HS-27A (cell line): ENCODE data around the gene TNFAIP3.
"Not testable (repeated sequence)": the region's sequence is repeated elsewhere in the genome, so short reads cannot be mapped to it uniquely, and the experiment has no call there.

Source experiments
- DNase-seq: peaks from one replicate; pipeline ENCODE4 v3.0.0-alpha.2; 2012; ENCODE audit warnings: low read depth, missing footprints

TNFAIP3 gene

DNA sequence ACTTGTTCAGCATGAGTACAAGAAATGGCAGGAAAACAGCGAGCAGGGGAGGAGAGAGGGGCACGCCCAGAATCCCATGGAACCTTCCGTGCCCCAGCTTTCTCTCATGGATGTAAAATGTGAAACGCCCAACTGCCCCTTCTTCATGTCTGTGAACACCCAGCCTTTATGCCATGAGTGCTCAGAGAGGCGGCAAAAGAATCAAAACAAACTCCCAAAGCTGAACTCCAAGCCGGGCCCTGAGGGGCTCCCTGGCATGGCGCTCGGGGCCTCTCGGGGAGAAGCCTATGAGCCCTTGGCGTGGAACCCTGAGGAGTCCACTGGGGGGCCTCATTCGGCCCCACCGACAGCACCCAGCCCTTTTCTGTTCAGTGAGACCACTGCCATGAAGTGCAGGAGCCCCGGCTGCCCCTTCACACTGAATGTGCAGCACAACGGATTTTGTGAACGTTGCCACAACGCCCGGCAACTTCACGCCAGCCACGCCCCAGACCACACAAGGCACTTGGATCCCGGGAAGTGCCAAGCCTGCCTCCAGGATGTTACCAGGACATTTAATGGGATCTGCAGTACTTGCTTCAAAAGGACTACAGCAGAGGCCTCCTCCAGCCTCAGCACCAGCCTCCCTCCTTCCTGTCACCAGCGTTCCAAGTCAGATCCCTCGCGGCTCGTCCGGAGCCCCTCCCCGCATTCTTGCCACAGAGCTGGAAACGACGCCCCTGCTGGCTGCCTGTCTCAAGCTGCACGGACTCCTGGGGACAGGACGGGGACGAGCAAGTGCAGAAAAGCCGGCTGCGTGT, 11.6 kb downstream of the TNFAIP3 start:
- no peak for DNase-seq

DNA sequence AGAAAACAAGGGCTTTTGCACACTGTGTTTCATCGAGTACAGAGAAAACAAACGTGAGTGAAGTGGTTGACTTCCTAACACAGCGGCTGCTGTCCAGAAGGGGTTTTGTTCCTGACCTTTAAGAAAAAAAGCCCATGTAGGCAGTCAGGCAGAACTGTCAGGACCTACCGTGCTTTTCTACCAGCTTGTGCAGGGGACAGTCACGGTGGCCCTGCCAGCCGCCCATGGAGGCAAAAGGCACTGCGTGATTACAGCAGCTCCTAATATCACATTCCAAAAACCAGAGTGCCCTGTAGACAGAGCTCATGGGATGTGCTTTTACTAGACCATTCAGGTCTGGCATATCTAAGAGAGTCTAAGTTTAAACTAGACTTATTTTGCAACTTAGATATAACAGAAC, 12.2 kb downstream of the TNFAIP3 start:
- no peak for DNase-seq

DNA sequence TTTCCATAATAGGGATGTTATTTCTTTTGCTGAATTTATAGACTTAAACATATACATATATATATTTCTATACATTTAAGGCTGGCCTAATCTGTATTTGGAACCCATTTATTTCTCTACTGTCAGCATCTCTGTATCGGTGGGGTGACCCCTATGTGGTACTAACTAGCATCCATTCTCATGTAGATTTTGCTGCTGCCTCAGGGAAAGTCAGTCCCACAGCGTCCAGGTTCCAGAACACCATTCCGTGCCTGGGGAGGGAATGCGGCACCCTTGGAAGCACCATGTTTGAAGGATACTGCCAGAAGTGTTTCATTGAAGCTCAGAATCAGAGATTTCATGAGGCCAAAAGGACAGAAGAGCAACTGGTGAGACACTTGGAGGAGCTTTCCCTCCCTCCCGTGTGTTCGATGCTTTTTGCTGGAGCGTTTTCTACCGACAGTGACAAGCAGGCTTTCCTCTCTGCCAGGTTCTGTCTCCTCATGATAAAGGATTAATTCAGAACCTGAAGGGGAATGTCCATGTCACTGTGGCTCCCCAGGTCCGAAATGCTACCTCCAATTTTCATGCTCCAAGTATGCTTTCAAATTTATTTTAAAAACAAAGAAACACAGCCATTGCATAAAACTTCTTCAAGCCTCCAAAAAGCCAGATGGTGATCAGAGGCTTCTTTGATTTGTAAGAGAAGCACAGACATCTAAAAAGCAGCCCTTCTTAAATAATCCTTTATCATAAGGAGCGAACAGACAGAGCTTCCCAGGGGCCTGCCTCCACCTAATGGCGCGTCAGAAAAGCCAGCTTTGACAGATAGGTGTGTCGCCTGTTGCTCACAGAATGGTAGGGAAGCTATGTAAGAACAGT, 13.1 kb downstream of the TNFAIP3 start:
- DNase-seq = no peak

DNA sequence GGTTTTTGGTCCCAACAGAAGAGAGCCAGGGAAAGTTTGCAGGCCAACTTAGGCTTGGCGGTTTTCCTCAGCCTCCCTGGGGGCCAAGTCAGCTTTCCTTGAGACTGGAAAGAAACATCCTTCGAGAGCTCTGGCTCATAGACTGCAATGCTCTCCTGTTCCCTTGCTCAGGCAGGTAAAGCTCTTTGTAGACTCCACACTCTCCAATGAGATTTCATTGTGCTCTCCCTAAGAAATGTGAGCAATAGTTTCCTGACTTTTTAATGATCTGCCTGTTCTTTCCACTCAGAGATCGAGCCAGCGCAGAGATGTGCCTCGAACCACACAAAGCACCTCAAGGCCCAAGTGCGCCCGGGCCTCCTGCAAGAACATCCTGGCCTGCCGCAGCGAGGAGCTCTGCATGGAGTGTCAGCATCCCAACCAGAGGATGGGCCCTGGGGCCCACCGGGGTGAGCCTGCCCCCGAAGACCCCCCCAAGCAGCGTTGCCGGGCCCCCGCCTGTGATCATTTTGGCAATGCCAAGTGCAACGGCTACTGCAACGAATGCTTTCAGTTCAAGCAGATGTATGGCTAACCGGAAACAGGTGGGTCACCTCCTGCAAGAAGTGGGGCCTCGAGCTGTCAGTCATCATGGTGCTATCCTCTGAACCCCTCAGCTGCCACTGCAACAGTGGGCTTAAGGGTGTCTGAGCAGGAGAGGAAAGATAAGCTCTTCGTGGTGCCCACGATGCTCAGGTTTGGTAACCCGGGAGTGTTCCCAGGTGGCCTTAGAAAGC, 13.9 kb downstream of the TNFAIP3 start:
- DNase-seq = no peak

DNA sequence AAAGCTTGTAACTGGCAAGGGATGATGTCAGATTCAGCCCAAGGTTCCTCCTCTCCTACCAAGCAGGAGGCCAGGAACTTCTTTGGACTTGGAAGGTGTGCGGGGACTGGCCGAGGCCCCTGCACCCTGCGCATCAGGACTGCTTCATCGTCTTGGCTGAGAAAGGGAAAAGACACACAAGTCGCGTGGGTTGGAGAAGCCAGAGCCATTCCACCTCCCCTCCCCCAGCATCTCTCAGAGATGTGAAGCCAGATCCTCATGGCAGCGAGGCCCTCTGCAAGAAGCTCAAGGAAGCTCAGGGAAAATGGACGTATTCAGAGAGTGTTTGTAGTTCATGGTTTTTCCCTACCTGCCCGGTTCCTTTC, 14.4 kb downstream of the TNFAIP3 start:
- no peak for DNase-seq

DNA sequence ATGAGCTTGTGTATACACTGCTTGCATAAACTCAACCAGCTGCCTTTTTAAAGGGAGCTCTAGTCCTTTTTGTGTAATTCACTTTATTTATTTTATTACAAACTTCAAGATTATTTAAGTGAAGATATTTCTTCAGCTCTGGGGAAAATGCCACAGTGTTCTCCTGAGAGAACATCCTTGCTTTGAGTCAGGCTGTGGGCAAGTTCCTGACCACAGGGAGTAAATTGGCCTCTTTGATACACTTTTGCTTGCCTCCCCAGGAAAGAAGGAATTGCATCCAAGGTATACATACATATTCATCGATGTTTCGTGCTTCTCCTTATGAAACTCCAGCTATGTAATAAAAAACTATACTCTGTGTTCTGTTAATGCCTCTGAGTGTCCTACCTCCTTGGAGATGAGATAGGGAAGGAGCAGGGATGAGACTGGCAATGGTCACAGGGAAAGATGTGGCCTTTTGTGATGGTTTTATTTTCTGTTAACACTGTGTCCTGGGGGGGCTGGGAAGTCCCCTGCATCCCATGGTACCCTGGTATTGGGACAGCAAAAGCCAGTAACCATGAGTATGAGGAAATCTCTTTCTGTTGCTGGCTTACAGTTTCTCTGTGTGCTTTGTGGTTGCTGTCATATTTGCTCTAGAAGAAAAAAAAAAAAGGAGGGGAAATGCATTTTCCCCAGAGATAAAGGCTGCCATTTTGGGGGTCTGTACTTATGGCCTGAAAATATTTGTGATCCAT, 15.3 kb downstream of the TNFAIP3 start:
- no peak for DNase-seq

DNA sequence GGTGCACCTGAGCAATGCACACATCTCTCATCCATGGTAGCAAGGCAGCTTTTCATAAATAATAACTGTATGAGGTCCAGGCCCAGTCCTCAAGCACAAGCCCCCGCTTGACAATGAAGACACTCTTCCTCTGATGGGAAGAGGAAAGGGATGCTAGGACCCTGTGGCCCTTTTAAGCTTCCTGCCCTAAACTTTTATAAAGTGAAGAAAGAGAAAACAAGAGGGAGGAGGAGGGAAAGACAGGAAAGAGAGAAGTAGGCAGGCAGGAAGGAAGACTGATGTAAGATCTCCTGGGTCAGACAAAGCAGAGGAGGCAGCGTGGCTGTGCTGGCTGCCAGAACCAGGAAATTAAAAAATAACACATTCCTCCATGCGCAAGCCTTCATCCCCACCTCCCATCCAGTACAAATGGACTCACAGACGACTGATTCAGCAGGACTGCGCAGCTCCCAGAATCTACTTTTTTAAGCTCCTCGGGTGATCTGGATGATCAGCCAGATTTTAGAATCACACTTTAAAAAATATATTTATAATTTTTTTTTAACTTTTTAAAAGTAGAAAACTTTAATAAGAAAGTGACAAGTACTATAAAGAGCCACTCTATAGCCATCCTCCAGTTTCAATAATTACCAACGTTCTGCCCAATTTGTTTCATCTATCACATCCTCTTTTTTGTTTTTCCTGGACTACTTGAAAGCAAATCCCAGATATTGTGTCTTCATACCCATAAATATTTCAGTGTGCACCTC, 16.5 kb downstream of the TNFAIP3 start:
- no peak for DNase-seq

DNA sequence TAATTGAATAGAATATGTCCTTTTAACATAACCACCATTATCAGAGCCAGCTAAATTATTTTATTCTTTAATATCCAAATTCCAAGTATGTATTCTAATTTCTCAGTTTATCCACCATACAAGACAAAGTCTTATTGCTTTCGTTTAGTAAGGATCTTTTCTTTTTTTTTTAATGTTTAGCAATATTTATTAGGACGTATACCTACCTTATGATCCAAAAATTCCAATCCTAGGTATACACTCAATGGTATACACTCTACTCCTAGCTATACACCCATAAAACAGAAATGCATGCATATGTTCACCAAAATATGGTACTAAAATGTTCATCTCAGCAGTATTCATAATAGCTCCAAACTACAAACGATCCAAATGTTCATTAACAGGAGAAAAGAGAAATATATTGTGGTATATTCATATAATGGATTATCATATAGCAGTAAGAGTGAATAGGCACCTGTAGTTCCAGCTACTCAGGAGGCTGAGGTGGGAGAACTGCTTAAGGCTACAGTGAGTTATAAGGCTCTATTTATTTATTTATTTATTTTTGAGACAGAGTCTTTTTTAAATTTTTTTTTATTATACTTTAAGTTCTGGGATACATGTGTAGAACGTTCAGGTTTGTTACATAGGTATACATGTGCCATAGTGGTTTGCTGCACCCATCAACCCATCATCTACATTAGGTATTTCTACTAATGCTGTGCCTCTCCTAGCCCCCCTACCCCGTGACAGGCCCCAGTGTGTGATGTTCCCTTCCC, 17.3 kb downstream of the TNFAIP3 start:
- no peak for DNase-seq

DNA sequence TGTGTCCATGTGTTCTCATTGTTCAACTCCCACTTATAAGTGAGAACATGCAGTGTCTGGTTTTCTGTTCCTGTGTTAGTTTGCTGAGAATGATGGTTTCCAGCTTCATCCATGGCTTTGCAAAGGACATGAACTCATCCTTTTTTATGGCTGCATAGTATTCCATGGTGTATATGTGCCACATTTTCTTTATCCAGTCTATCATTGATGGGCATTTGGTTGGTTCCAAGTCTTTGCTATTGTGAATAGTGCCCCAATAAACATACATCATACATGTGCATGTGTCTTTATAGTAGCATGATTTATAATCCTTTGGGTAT, 17.8 kb downstream of the TNFAIP3 start:
- not testable (repeated sequence) for DNase-seq

DNA sequence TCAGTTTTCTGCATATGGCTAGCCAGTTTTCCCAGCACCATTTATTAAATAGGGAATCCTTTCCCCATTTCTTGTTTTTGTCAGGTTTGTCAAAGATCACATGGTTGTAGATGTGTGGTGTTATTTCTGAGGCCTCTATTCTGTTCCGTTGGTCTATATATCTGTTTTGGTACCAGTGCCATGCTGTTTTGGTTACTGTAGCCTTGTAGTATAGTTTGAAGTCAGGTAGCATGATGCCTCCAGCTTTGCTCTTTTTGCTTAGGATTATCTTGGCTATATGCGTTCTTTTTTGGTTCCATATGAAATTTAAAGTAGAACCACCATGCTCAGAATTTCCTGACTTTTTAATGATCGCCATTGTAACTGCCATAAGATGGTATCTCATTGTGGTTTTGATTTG, 19.2 kb downstream of the TNFAIP3 start:
- not testable (repeated sequence) for DNase-seq

DNA sequence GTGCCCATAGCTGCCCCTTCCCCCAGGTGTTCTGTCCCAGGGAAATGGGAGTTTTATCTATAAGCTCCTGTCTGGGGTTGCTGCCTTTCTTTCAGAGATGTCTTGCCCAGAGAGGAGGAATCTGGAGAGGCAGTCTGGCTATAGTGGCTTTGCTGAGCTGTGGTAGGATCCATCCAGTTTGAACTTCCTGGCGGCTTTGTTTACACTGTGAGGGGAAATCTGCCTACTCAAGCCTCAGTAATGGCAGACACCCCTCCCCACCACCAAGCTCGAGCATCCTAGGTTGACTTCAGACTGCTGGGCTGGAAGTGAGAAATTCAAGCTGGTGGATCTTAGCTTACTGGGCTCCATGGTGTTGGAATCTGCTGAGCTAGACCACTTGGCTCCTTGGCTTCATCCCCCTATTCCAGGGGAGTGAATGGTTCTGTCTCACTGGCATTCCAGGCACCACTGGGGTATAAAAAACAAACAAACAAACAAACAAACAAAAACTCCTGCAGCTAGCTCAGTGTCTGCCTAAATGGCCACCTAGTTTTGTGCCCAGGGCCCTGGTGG, 24.0 kb downstream of the TNFAIP3 start:
- DNase-seq = no peak

DNA sequence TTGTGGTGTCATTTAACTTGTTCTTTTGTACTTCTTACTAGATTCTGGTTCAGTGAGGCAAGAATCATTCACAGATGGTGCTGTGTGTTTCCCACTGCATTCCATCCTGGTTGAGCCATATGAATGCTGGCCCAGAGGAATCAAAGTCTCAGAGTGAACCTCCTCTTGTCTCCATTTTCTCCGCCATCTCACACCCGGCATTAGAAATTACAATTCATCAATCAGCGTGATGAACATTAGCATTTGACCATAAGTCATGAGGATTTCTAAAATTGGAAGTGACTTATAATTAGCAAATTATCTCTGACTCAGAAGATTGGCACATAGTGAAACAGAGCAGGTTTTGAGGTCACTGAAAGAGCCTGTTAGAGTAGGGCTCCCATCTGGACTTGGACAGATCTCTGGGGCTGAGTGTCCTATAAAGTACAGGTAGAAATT, 25.2 kb downstream of the TNFAIP3 start:
- DNase-seq = no peak

DNA sequence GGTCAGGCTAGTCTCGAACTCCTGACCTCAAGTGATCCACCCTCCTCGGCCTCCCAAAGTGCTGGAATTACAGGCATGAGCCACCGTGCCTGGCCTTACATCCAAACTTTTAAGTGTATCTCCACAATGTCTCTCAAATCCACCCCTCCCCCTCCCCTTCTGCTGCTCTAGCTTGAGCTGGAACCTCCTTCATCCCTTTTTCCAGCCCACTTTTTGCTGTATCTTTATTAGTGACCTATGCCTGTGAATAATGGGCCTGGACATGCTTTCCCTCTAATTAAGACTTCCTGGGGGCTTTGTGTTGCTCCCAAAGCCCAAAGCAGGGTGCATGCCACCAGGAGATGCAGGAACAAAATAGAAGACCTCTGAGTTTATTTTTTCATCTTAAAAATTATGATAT, 26.1 kb downstream of the TNFAIP3 start:
- no peak for DNase-seq

DNA sequence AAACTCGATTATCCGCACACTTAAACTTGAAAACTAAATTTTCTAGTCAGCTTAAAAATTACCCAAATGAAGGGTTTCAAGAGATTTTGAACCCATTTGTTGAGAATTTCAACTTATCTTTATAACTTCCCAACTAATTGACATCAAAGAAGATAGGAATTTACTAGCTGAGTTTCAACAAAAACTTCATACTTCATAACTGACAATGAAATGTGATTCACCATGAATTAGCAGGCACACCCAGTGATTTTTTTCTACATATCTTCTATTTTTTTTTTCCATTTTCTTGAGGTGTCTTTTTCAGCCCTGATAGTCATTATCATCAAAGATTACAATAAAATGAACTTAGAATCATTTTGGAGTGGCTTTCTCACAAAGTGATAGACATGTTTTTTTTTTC, 26.7 kb downstream of the TNFAIP3 start:
- DNase-seq = no peak

DNA sequence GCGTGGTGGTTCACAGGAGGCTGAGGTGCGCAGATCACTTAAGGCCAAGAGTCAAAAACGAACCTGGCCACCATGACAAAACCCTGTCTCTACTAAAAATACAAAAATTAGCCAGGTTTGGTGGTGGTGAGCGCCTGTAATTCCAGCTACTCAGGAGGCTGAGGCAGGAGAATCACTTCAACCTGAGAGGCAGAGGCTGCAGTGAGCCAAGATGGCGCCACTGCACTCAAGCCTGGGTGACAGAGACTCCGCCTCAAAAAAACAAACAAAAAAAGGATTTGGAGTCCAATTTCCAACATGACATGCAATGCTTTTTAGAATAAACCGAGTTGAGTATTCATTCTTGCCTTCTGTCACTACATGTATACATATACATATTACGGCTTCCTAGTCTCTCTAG, 27.3 kb downstream of the TNFAIP3 start:
- not testable (repeated sequence) for DNase-seq

DNA sequence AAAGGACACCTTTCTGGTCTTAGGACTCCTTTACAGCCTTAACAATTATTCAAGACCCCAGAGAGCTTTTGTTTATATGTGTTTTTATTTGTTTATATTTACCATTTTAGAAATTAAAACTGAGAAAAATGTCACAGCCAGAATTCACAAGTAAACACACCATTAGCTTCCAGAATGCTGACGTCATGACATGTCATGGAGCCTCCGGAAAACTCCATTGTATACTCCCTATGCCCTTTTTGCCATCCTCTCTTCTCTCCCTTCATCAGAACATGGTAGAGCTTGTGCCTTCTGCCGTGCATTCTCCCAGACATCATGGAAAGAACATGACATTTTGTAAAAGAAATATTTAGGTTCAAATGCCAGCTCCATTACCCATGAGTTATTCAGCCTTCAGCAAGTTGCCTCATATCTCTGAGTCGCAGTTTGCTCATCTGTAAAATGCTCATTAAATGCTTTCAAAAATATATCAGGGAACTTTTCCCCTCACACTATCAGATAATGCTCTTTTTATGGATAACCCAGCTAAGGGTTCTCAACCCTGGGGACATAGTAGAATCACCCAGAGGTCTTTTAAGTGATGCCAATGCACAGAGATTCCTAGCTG, 27.8 kb downstream of the TNFAIP3 start:
- DNase-seq = no peak

DNA sequence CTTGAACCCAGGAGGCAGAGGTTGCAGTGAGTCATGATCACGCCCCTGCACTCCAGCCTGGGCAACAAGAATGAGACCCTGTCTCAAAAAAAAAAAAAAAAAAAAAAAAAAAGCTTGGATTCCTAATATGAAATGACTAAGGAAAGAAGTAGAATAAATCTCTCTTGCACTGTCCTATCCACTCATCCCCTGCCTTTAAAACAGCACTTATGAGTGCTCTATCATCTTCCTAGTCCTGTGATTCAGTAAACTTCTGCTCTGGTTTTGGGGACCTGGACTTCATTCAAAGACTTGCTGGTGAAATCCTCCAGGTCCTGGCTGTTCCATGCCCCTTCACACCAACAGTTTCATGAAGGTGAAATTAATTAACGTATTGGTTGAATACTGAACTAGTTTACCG, 29.6 kb downstream of the TNFAIP3 start:
- no peak for DNase-seq

DNA sequence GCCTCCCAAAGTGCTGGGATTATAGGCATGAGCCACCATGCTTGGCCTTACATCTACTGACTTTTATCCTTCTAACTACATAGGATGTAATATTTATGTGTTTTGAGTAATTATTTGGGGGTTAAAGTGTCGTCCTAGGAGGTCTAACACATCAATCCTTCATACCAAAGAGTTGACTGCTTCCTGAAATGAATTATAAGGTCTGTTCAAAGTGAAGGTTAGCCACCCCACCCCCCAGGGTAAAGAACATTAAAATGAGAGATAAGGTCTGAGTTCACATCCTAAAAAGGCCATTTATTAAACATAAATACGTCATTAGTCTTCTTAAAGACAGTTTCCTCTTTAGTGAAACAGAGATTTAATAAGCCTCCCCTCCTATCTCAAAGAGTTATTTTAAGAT, 33.8 kb downstream of the TNFAIP3 start:
- DNase-seq = no peak

DNA sequence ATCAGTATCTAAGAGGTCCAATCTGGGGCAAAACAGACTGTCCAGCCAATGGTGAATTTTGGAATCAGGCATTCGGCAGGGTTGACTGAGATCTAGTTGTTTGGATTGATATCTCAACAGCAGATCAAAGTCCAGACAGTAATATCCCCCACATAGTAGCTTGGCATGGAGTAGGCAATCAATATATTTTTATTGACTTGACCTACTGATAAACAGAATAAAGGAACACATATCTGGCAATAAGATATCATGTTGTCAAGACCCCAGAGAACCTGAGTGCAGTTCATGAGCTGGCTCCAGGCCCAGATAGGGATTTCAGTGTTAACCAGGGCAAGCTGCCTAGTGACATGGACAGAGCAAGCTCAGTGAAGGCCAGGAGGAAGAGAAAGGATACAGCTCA, 34.4 kb downstream of the TNFAIP3 start:
- DNase-seq = no peak

DNA sequence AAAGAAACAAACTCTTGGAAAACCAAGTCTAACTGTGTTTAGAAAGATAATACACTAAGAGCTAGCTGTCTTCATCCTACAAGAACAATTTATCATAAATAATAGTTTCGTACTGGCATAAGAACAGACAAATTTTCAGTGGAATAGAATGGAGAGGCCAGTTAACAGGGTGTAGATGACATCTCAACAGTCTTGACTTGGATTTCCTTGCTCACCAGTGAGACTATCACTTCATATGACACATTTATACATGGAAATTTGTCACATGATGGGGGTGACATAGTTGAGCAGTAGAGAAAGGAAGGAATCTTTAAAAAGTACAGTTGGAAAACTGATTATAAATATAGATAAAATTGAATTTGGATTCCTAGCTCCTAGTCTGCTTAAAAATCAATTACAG, 35.6 kb downstream of the TNFAIP3 start:
- no peak for DNase-seq
